Right cardiac atrium (tissue), 5 donors: Measurements from ENCODE around the gene SLC15A2. TPM values are rescaled to one million over a fixed set of nuclear protein-coding genes. Genes with fewer than 3 reads are reported as not detected.
"Not testable (repeated sequence)": the region's sequence is repeated elsewhere in the genome, so short reads cannot be mapped to it uniquely, and the experiment has no call there.

Source experiments
- ATAC-seq, 2 donors: fragments of 200-7000 bp; cut with Tn5 transposase; one replicate each; pipeline versions ENCODE4 v1.8.0 to v1.9.1; 2020; ENCODE audit warnings: moderate library complexity in 2 of 2, mild to moderate bottlenecking in 1 of 2
- DNase-seq, 3 donors: peaks; one replicate each; pipeline ENCODE4 v3.0.0-alpha.2; 2020
- H3K27ac ChIP-seq: one replicate; pipeline ENCODE4 v1.5.1; 2013; ENCODE audit warnings: mild to moderate bottlenecking, low read length, control low read depth, moderate library complexity
- H3K27me3 ChIP-seq: one replicate; pipeline ENCODE4 v1.6.1; 2013; ENCODE audit not compliant: control insufficient read depth, insufficient read depth
- H3K4me1 ChIP-seq: one replicate; pipeline ENCODE4 v1.6.1; 2013; ENCODE audit warnings: low read length; ENCODE audit not compliant: control insufficient read depth, insufficient read depth
- H3K4me3 ChIP-seq: one replicate; pipeline ENCODE4 v1.5.1; 2013; ENCODE audit warnings: low read length, control low read depth
- H3K9me3 ChIP-seq: one replicate; pipeline ENCODE4 v1.6.1; 2013; ENCODE audit warnings: low read length; ENCODE audit not compliant: control insufficient read depth
- WGBS: extraction: QIAGEN DNeasy Blood & Tissue Kit; methylation state at CpG from one replicate; pipeline ENCODE4 v1.1.7; 2013; 5-methylcytosine and 5-hydroxymethylcytosine counted together
- intact Hi-C, 4 donors: fragments of 100-400 bp; cut with DNase I; formaldehyde crosslinking; loops; one replicate each; pipeline versions ENCODE4 v1.11.0 to v1.14.0; 2022 to 2023
- polyA plus RNA-seq: library from polyadenylated mRNA; stranded (reverse); fragments of 200-250 nt; gene quantifications from one replicate; pipeline ENCODE4 v1.2.3, GENCODE V29; 2013
- total RNA-seq, 4 donors: library from RNA; stranded (reverse); fragmentation: NEBNext Ultra II Directional; extraction: Animal tissue kit (Norgen Biotek cat#: 25700); gene quantifications; one replicate each; pipeline ENCODE4 v1.2.1, GENCODE V29; 2021
- donor health status: healthy with polysubstance abuse.
- donor health status: DM: no; HTN: yes; CAD: no.
- donor health status: DM: no; HTN: no; CAD: no.
- donor health status: DM: no; HTN: yes; CAD: no; lungs with severe emphysema.
- donor health status: DM: yes; HTN: yes; CAD: no.

SLC15A2 gene
- total and polyA plus RNA-seq, 5 donors, result 0.56 to 8.5 (median 5.1) TPM

DNA sequence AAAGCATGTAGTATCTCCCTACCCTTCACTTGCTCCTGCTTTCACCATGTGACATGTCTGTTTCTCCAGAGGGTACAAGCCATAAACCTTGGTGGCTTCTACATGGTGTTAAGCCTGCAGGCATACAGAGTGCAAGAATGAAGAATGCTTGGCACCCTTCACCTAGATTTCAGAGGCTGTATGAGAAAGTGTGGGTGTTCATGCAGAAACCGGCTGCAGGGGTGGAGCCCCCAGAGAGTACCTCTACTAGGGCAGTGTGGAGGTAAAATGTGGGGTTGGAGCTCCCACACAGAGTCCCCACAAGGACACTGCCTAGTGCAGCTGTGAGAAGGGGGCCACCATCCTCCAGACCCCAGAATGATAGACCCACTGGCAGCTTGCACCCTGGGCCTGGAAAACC lies 32.2 kb downstream of the SLC15A2 start:
- no peaks in the 10 kb centered on the region for H3K9me3 ChIP-seq
- no peaks in the 10 kb centered on the region for H3K27me3 ChIP-seq
- H3K4me1 ChIP-seq, result no peaks in the 10 kb centered on the region
- no peak overlapping the region for H3K27ac ChIP-seq
- no peak for ATAC-seq
- intact Hi-C loops, result no loop called here
- WGBS, result 88% methylated on average over 1 of the region's 1 CpG
- no peak overlapping the region for H3K4me3 ChIP-seq
- no peak for DNase-seq

DNA sequence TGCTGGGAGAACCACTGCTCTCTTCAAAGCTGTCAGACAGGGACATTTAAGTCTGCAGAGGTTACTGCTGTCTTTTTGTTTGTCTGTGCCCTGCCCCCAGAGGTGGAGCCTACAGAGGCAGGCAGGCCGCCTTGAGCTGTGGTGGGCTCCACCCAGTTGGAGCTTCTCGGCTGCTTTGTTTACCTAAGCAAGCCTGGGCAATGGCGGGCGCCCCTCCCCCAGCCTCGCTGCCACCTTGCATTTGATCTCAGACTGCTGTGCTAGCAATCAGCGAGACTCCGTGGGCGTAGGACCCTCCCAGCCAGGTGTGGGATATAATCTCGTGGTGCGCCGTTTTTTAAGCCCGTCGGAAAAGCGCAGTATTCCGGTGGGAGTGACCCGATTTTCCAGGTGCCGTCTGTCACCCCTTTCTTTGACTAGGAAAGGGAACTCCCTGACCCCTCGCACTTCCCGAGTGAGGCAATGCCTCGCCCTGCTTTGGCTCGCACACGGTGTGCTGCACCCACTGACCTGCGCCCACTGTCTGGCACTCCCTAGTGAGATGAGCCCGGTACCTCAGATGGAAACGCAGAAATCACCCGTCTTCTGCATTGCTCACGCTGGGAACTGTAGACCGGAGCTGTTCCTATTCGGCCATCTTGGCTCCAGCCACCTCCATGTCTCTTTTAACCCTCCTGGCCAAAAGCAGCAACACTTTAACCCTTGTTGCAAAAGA lies 44.1 kb downstream of the SLC15A2 start:
- H3K9me3 ChIP-seq, H3K4me3 ChIP-seq, H3K27me3 ChIP-seq, DNase-seq, intact Hi-C loops, H3K27ac ChIP-seq, H3K4me1 ChIP-seq, ATAC-seq: not testable (repeated sequence)
- 92% methylated on average over 29 of the region's 29 CpGs for WGBS

- DNase-seq, result no peak
- H3K4me1 ChIP-seq, result no peaks in the 10 kb centered on the region
- WGBS, result 92% methylated on average over 1 of the region's 1 CpG
- no peak overlapping the region for H3K27ac ChIP-seq
- intact Hi-C loops, result no loop called here
- H3K9me3 ChIP-seq, result no peaks in the 10 kb centered on the region
- no peak for ATAC-seq
- H3K27me3 ChIP-seq, result no peaks in the 10 kb centered on the region
- H3K4me3 ChIP-seq, result no peak overlapping the region
Observed at GRCh38 chr3:121941592-121941991, 47.4 kb downstream of the SLC15A2 start.

GRCh38 chr3:121942116-121942786 lies 48.0 kb downstream of the SLC15A2 start:
- no peak for ATAC-seq
- WGBS, result 77% methylated on average over 4 of the region's 4 CpGs
- intact Hi-C loops, result no loop called here
- Histone ChIP-seq H3K27ac (no peak overlapping the region), H3K27me3 (no peaks in the 10 kb centered on the region), H3K4me3 (no peak overlapping the region), H3K4me1 (no peaks in the 10 kb centered on the region), H3K9me3 (no peaks in the 10 kb centered on the region)
- no peak for DNase-seq

DNA sequence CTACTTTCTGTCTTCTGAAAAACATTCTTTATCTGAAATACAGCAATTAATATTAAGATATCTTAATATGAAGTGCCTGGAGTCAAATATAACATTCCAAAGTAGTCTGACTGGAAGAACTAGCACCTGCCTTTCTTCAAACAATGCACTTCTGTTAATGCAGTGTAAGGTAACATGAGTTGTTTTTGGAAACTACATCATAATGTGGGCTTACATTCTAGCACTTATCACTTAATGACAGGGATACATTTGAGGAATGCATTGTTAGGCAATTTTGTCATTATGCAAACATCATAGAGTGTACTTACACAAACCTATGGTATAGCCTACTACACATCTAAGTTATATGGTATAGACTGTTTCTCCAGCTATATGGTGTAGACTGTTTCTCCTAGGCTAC lies 49.2 kb downstream of the SLC15A2 start:
- intact Hi-C loops, result no loop called here
- no peaks in the 10 kb centered on the region for H3K9me3 ChIP-seq
- H3K4me3 ChIP-seq, result no peak overlapping the region
- DNase-seq (no peak), ATAC-seq (no peak)
- H3K27me3 ChIP-seq, result no peaks in the 10 kb centered on the region
- H3K27ac ChIP-seq, result no peak overlapping the region
- no peaks in the 10 kb centered on the region for H3K4me1 ChIP-seq

GRCh38 chr3:121948641-121949040 lies 54.4 kb downstream of the SLC15A2 start:
- ATAC-seq, result no peak
- DNase-seq, result no peak
- no peak overlapping the region for H3K4me3 ChIP-seq
- no peaks in the 10 kb centered on the region for H3K4me1 ChIP-seq
- no peaks in the 10 kb centered on the region for H3K9me3 ChIP-seq
- intact Hi-C loops, result no loop called here
- no peak overlapping the region for H3K27ac ChIP-seq
- 92% methylated on average over 1 of the region's 1 CpG for WGBS
- H3K27me3 ChIP-seq, result no peaks in the 10 kb centered on the region

GRCh38 chr3:121951291-121951919 lies 57.2 kb downstream of the SLC15A2 start:
- 92% methylated on average over 1 of the region's 1 CpG for WGBS
- no peak overlapping the region for H3K27ac ChIP-seq
- ATAC-seq, result no peak
- no peak for DNase-seq
- no peak overlapping the region for H3K4me3 ChIP-seq
- no peaks in the 10 kb centered on the region for H3K27me3 ChIP-seq
- H3K9me3 ChIP-seq, result no peaks in the 10 kb centered on the region
- intact Hi-C loops, result no loop called here
- no peaks in the 10 kb centered on the region for H3K4me1 ChIP-seq

DNA sequence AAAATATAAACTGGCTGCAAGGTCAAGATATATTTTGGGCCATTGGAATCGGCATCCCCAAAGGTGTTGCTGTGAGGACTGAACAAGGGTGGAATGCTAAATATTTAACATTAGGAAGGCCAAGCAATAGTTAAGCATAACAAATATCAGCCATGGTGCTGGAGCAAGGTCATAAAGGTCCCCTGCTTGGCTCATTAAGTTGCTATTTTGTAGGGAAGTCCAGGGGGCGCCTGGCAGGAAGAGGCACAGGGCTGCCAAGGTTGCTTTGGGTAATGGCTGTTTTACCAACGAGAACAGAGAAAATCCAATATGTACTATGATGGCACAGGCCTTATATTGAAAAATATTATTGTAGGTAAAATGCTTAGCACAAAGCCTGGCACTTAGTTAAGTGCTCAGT lies 62.2 kb downstream of the SLC15A2 start:
- no peak overlapping the region for H3K4me3 ChIP-seq
- H3K9me3 ChIP-seq, result no peaks in the 10 kb centered on the region
- H3K27ac ChIP-seq, result no peak overlapping the region
- ATAC-seq (no peak), DNase-seq (no peak)
- H3K4me1 ChIP-seq, result no peaks in the 10 kb centered on the region
- WGBS, result 68% methylated on average over 3 of the region's 3 CpGs
- H3K27me3 ChIP-seq, result no peaks in the 10 kb centered on the region
- intact Hi-C loops, result no loop called here

DNA sequence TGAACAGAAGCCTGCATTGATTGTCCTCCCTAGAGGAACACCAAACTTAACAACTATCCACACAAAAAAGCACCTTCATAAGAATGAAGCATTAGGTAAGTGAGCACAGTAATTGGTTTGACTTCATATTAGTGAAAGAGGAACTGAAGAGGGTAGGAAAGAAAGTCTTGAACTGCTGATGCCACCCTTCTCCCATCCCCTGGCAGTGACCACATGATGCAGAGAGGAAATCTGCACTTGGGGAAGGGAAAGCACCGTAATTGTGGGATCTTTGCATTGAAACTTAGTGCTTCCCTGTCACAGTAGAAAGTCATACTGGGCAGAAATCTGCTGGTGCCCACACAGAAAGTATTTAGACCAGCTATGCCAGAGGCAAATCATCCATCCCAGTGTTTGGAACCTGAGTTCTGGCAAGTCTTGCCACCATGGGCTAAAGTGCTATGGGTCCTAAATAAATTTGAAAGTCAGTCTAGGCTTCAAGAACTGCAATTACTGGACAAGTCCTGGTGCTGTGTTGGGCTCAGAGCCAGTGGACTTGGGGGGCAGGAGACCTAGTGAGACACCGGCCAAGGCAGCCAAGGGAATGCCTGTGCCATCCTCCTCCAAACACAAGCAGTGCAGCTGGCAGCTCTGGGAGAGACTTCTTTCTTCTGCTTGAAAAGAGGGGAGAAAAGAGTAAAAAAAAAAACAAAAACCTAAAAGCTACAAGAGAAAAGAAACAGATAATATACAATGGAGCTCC lies 63.6 kb downstream of the SLC15A2 start:
- Histone ChIP-seq H3K27ac (no peak overlapping the region), H3K4me3 (no peak overlapping the region), H3K27me3 (no peaks in the 10 kb centered on the region), H3K4me1 (no peaks in the 10 kb centered on the region), H3K9me3 (no peaks in the 10 kb centered on the region)
- no peak for DNase-seq
- peak in 1 of 2 donors; percentile 64 for ATAC-seq
- WGBS, result 90% methylated on average over 2 of the region's 2 CpGs
- intact Hi-C loops, result no loop called here

DNA sequence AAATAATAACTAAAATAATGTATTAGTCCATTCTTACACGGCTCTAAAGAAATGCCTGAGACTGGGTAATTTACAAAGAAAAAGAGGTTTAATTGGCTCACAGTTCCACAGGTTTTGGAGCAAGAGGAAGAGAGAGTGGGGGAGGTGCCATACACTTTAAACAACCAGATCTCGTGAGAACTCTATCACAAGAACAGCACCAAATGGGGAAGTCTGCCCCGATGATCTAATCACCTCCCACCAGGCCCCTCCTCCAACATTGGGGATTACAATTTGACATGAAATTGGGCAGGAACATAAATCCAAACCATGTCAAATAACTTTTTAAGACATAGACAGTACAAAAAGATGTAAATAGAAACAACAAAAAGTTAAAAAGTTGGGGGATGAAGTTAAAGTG lies 64.6 kb downstream of the SLC15A2 start:
- H3K4me3 ChIP-seq, result no peak overlapping the region
- peak in 1 of 3 donors; percentile 14 for DNase-seq
- H3K9me3 ChIP-seq, result no peaks in the 10 kb centered on the region
- H3K27me3 ChIP-seq, result no peaks in the 10 kb centered on the region
- no peak overlapping the region for H3K27ac ChIP-seq
- intact Hi-C loops, result no loop called here
- no peaks in the 10 kb centered on the region for H3K4me1 ChIP-seq
- ATAC-seq, result no peak
- 44% methylated on average over 3 of the region's 3 CpGs for WGBS

DNA sequence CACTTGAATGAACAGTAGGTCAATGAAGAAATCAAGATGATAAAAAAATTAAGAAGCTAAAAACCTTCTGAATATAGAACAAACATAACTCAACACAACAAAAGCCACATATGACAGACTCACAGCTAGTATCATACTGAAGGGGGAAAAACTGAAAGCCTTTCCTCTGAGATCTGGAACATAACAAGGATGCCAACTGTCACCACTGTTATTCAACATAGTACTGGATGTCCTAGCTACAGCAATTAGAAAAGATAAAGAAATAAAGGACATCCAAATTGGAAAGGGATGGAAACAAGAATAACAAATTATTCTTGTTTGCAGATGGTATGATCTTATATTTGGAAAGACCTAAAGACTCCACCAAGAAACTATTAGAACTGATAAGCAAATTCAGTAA lies 67.1 kb downstream of the SLC15A2 start:
- Histone ChIP-seq H3K4me1 (no peaks in the 10 kb centered on the region), H3K27me3 (no peaks in the 10 kb centered on the region), H3K9me3 (no peaks in the 10 kb centered on the region), H3K27ac (no peak overlapping the region), H3K4me3 (no peak overlapping the region)
- no peak for ATAC-seq
- DNase-seq, result no peak
- intact Hi-C loops, result no loop called here
